GM23338 (cell line): Measurements from ENCODE around the gene STX8. TPM values are rescaled to one million over a fixed set of nuclear protein-coding genes. Genes with fewer than 3 reads are reported as not detected.

ENCODE experiments used
- ATAC-seq: fragments of 200-7000 bp; cut with Tn5 transposase; 3 replicates; pipeline ENCODE4 v1.9.1; 2020
- DNase-seq: peaks from one replicate; pipeline ENCODE4 v3.0.0-alpha.2; 2015; ENCODE audit warnings: low spot score
- H2AFZ ChIP-seq: fragments of 200-600 bp; sonication (generic); 2 replicates; pipeline ENCODE4 v1.8.0; 2016; ENCODE audit warnings: antibody characterized with exemption, mild to moderate bottlenecking, moderate library complexity
- H3F3A ChIP-seq: fragments of 200-600 bp; sonication (generic); replicated peaks from 2 replicates; pipeline ENCODE4 v1.8.0; 2017; ENCODE audit warnings: antibody characterized with exemption, mixed run types, low read depth
- H3K27ac ChIP-seq: fragments of 200-600 bp; sonication (generic); 2 replicates; pipeline ENCODE4 v1.6.1; 2016; ENCODE audit warnings: low read depth
- H3K27me3 ChIP-seq: fragments of 200-600 bp; sonication (generic); 2 replicates; pipeline ENCODE4 v1.8.0; 2016; ENCODE audit warnings: mild to moderate bottlenecking, mixed run types, moderate library complexity; ENCODE audit not compliant: insufficient read depth
- H3K36me3 ChIP-seq: fragments of 200-600 bp; sonication (generic); 2 replicates; pipeline ENCODE4 v1.8.0; 2016; ENCODE audit warnings: mild to moderate bottlenecking; ENCODE audit not compliant: insufficient read depth
- H3K4me1 ChIP-seq: fragments of 200-600 bp; sonication (generic); 2 replicates; pipeline ENCODE4 v1.8.0; 2016; ENCODE audit warnings: mild to moderate bottlenecking, moderate library complexity; ENCODE audit not compliant: insufficient read depth
- H3K4me2 ChIP-seq: fragments of 200-600 bp; sonication (generic); 2 replicates; pipeline ENCODE4 v1.7.1; 2017; ENCODE audit warnings: mixed run types
- H3K4me3 ChIP-seq: fragments of 200-600 bp; sonication (generic); 2 replicates; pipeline ENCODE4 v1.6.1; 2016; ENCODE audit warnings: mixed run types
- H3K79me2 ChIP-seq: fragments of 200-600 bp; sonication (generic); replicated peaks from 2 replicates; pipeline ENCODE4 v1.8.0; 2017; ENCODE audit warnings: mild to moderate bottlenecking; ENCODE audit not compliant: insufficient read depth
- H3K9me2 ChIP-seq: fragments of 200-600 bp; sonication (generic); 2 replicates; pipeline ENCODE4 v1.8.0; 2017; ENCODE audit not compliant: insufficient read depth
- H4K20me1 ChIP-seq: fragments of 200-600 bp; sonication (generic); replicated peaks from 2 replicates; pipeline ENCODE4 v1.8.0; 2017; ENCODE audit warnings: mild to moderate bottlenecking; ENCODE audit not compliant: insufficient read depth
- H3K27ac Mint-ChIP-seq: 2 replicates; pipeline ENCODE4 v1.8.0; 2020; ENCODE audit warnings: inconsistent platforms, mild to moderate bottlenecking, moderate library complexity, mixed read lengths
- H3K27me3 Mint-ChIP-seq: 3 replicates; pipeline ENCODE4 v1.8.0; 2022; ENCODE audit warnings: low read depth, mild to moderate bottlenecking, moderate library complexity, mixed read lengths, inconsistent platforms; ENCODE audit not compliant: insufficient read depth, poor library complexity
- H3K36me3 Mint-ChIP-seq: 3 replicates; pipeline ENCODE4 v1.8.0; 2021; ENCODE audit warnings: low read depth, mild to moderate bottlenecking, inconsistent platforms, moderate library complexity, mixed read lengths
- H3K4me1 Mint-ChIP-seq: 3 replicates; pipeline ENCODE4 v1.8.0; 2020; ENCODE audit warnings: mild to moderate bottlenecking, inconsistent platforms, mixed read lengths
- H3K4me3 Mint-ChIP-seq: 3 replicates; pipeline ENCODE4 v1.8.0; 2021; ENCODE audit warnings: moderate library complexity, mild to moderate bottlenecking, inconsistent platforms, mixed read lengths
- H3K9me3 Mint-ChIP-seq: 3 replicates; pipeline ENCODE4 v1.8.0; 2020; ENCODE audit warnings: moderate library complexity, mild to moderate bottlenecking, inconsistent platforms, mixed read lengths
- EZH2phosphoT487 ChIP-seq: fragments of 200-600 bp; sonication (generic); IDR thresholded peaks from one replicate; pipeline ENCODE4 v1.8.1; 2018; ENCODE audit warnings: antibody characterized with exemption; ENCODE audit not compliant: unreplicated experiment
- JUNB ChIP-seq: IDR thresholded peaks from one replicate; pipeline ENCODE4 v1.6.1; 2016; ENCODE audit warnings: antibody characterized with exemption; ENCODE audit not compliant: unreplicated experiment
- NANOG ChIP-seq: IDR thresholded peaks from 2 replicates; pipeline ENCODE4 v1.6.1; 2016; ENCODE audit warnings: antibody characterized with exemption, borderline replicate concordance
- POLR2AphosphoS5 ChIP-seq: IDR thresholded peaks from 2 replicates; pipeline ENCODE4 v1.6.1; 2016; ENCODE audit warnings: antibody characterized with exemption, low read depth
- STAT1 ChIP-seq: IDR thresholded peaks from one replicate; pipeline ENCODE4 v1.6.1; 2016; ENCODE audit warnings: antibody characterized with exemption; ENCODE audit not compliant: unreplicated experiment
- ZNF114 ChIP-seq: fragments of 250-450 bp; sonication (Bioruptor Pico); IDR thresholded peaks from 2 replicates; pipeline ENCODE4 v1.5.0; 2020; ENCODE audit warnings: mild to moderate bottlenecking, moderate library complexity
- ZNF331 ChIP-seq: fragments of 250-450 bp; sonication (Bioruptor Pico); IDR thresholded peaks from 2 replicates; pipeline ENCODE4 v1.5.0; 2020; ENCODE audit warnings: low read depth, mild to moderate bottlenecking, moderate library complexity
- polyA plus RNA-seq: library from polyadenylated mRNA; unstranded; fragments of >200 nt; fragmentation: Nextera tagmentation; extraction: Ambion mirVana; gene quantifications from 2 replicates; pipeline ENCODE4 v1.2.1, GENCODE V29; 2016
- total RNA-seq: library from RNA; depleted of rRNA; stranded (reverse); fragments of >200 nt; shearing (Covaris generic); gene quantifications from 2 replicates; pipeline ENCODE4 v1.2.3, GENCODE V29; 2014
- TF ChIP-seq, protein P1 (sequence below), 2 experiments: fragments of 200-600 bp in 1 of 2; sonication (generic) in 1 of 2; conservative IDR thresholded peaks; 2 replicates each; pipeline versions ENCODE4 v1.5.1 to v1.6.1; 2016 to 2017; ENCODE audit warnings: antibody characterized with exemption in 2 of 2, low read depth in 2 of 2, mild to moderate bottlenecking in 2 of 2, moderate library complexity in 1 of 2

The STX8 gene
- total and polyA plus RNA-seq, 2 experiments from 2014 or later: 59.4 to 82.3 TPM

DNA sequence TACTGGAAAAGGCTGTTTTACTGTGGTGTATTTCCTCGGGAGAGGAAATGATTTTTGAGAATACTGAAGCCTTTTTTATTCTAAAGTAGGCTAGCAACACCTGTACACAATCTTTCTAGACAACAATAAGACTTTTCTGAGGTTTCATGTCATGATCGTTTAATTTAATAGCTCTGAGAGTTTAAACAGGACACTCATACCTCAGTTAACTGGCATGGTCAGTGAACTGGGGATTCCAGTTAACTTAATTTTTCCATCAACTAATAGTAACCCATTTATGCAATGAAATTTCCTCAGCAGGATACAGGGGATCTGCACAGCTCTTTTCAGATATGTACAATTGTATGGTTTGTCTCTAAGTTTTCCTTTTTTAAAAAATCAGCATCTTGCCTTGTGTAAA is 291.7 kb downstream of the STX8 start:
- H3K27ac ChIP-seq: no peak overlapping the region

DNA sequence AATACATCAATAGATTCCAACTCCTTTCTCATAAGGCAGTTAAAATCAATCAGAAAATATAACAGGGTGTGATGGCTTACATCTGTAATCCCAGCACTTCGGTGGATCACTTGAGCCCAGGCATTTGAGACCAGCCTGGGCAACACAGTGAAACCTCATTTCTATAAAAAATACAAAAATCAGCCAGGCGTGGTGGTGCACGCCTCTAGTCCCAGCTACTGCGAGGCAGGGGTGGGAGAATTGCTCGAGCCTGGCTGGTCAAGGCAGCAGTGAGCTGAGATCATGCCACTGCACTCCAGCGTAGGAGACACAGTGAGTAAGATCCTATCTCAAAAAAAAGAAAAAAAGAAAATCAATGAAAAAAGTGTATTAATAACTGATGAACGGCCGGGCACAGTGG is 295.7 kb downstream of the STX8 start:
- DNase-seq: no peak
- no peaks in the 10 kb centered on the region; the same call in 2 of the 3 replicates for H3K9me3 Mint-ChIP-seq

More for the DNA sequence above, 291.7 kb downstream of the STX8 start:
- ATAC-seq (no peak), DNase-seq (no peak)
- peaks cover 25% of the 10 kb centered on the region for H3K4me1 ChIP-seq
- H3K9me2 ChIP-seq: no peaks in the 10 kb centered on the region
- H3K79me2 ChIP-seq: no peaks in the 10 kb centered on the region
- H3K27ac Mint-ChIP-seq: no peak overlapping the region
- no peak overlapping the region for H3K4me2 ChIP-seq
- no peak overlapping the region for H2AFZ ChIP-seq
- no peaks in the 10 kb centered on the region for H3K9me3 Mint-ChIP-seq
- peaks cover 43% of the 10 kb centered on the region for H3K4me1 Mint-ChIP-seq
- H3K4me3 ChIP-seq: no peak overlapping the region
- H4K20me1 ChIP-seq: no peaks in the 10 kb centered on the region
- no peak overlapping the region for H3K4me3 Mint-ChIP-seq
- H3F3A ChIP-seq: no peaks in the 10 kb centered on the region
- H3K27me3 Mint-ChIP-seq: peaks cover 2% of the 10 kb centered on the region
- no peaks in the 10 kb centered on the region for H3K36me3 ChIP-seq
- H3K36me3 Mint-ChIP-seq: no peaks in the 10 kb centered on the region
- no peaks in the 10 kb centered on the region for H3K27me3 ChIP-seq
- TF ChIP-seq, protein P1, sequence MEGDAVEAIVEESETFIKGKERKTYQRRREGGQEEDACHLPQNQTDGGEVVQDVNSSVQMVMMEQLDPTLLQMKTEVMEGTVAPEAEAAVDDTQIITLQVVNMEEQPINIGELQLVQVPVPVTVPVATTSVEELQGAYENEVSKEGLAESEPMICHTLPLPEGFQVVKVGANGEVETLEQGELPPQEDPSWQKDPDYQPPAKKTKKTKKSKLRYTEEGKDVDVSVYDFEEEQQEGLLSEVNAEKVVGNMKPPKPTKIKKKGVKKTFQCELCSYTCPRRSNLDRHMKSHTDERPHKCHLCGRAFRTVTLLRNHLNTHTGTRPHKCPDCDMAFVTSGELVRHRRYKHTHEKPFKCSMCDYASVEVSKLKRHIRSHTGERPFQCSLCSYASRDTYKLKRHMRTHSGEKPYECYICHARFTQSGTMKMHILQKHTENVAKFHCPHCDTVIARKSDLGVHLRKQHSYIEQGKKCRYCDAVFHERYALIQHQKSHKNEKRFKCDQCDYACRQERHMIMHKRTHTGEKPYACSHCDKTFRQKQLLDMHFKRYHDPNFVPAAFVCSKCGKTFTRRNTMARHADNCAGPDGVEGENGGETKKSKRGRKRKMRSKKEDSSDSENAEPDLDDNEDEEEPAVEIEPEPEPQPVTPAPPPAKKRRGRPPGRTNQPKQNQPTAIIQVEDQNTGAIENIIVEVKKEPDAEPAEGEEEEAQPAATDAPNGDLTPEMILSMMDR (conservative IDR thresholded peaks at IDR 0.05; ENCODE audit: low read depth in 2 of 2): no peak
- TF ChIP-seq JUNB (no peak), EZH2phosphoT487 (no peak)

DNA sequence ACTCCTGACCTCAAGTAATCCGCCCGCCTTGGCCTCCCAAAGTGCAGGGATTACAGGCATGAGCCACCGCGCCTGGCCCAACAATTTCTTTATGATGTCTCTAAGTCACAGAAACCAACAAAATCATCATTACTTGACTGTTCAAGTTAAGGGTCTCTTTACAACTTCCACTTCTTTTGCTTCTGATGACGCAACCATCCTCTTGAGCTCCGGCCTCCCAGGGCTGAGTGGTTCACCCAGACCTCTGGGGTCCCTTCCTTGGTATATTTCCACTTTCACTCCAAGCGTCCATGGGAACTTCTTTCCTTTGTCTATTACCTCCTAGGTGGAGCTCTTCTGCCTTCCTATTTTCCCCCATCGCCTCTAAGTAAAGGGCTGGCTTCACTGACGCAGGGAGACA is 300.6 kb downstream of the STX8 start:
- Histone ChIP-seq H3K4me2 (no peak overlapping the region), H3K27me3 (no peaks in the 10 kb centered on the region), H3K36me3 (no peaks in the 10 kb centered on the region), H3K4me1 (no peaks in the 10 kb centered on the region; the same call in 1 of the 2 replicates), H3K27ac (no peak overlapping the region), H3F3A (no peaks in the 10 kb centered on the region), H4K20me1 (no peaks in the 10 kb centered on the region; the same call in 1 of the 2 replicates), H3K9me2 (no peaks in the 10 kb centered on the region), H3K4me3 (no peak overlapping the region), H3K79me2 (no peaks in the 10 kb centered on the region), H2AFZ (no peak overlapping the region)
- H3K27ac Mint-ChIP-seq: no peak overlapping the region
- H3K36me3 Mint-ChIP-seq: no peaks in the 10 kb centered on the region
- no peak for TF ChIP-seq ZNF331 (CRISPR knock-in tag)
- no peak for TF ChIP-seq POLR2AphosphoS5
- TF ChIP-seq, protein P1 (conservative IDR thresholded peaks at IDR 0.05; ENCODE audit: low read depth in 2 of 2): 0 out of 4 replicates have a peak, but pooled peaks of 1 of the 2 experiments have one; percentile 12
- no peaks in the 10 kb centered on the region; the same call in 2 of the 3 replicates for H3K9me3 Mint-ChIP-seq
- no peak for DNase-seq
- no peak for ATAC-seq
- H3K4me3 Mint-ChIP-seq: no peak overlapping the region
- peaks cover 5% of the 10 kb centered on the region; the same call in 2 of the 3 replicates for H3K4me1 Mint-ChIP-seq
- peaks cover 2% of the 10 kb centered on the region for H3K27me3 Mint-ChIP-seq

More for the DNA sequence above, 295.7 kb downstream of the STX8 start:
- Histone ChIP-seq H3K27ac (no peak overlapping the region), H3K27me3 (no peaks in the 10 kb centered on the region), H2AFZ (no peak overlapping the region), H3K36me3 (no peaks in the 10 kb centered on the region), H3F3A (no peaks in the 10 kb centered on the region), H3K4me3 (no peak overlapping the region), H3K9me2 (no peaks in the 10 kb centered on the region), H3K4me1 (peaks cover 9% of the 10 kb centered on the region), H3K4me2 (no peak overlapping the region), H4K20me1 (no peaks in the 10 kb centered on the region; the same call in 1 of the 2 replicates), H3K79me2 (no peaks in the 10 kb centered on the region)
- peaks cover 18% of the 10 kb centered on the region for H3K4me1 Mint-ChIP-seq
- no peak for ATAC-seq
- no peak overlapping the region for H3K4me3 Mint-ChIP-seq
- no peak overlapping the region for H3K27ac Mint-ChIP-seq
- no peaks in the 10 kb centered on the region for H3K36me3 Mint-ChIP-seq
- no peaks in the 10 kb centered on the region for H3K27me3 Mint-ChIP-seq
- no peak for TF ChIP-seq JUNB
- no peak for TF ChIP-seq NANOG
- TF ChIP-seq ZNF114: no peak
- no peak for TF ChIP-seq STAT1
- TF ChIP-seq POLR2AphosphoS5: no peak
- TF ChIP-seq ZNF331 (CRISPR knock-in tag): no peak
